Osteoblast (primary cell): ENCODE results near the gene PPP2R5C. TPM values are rescaled to one million over a fixed set of nuclear protein-coding genes. Genes with fewer than 3 reads are reported as not detected.

Source experiments
- DNase-seq: peaks from one replicate; pipeline ENCODE4 v3.0.0; 2011; ENCODE audit warnings: low spot score, mixed read lengths; ENCODE audit not compliant: insufficient read length; ENCODE audit errors: missing footprints
- H2AFZ ChIP-seq: 2 replicates; pipeline ENCODE4 v1.6.0; 2011; ENCODE audit warnings: mild to moderate bottlenecking, low read length
- H3K27ac ChIP-seq: 2 replicates; pipeline ENCODE4 v1.5.1; 2011; ENCODE audit warnings: mild to moderate bottlenecking, low read depth, low read length, moderate library complexity
- H3K27me3 ChIP-seq: 2 replicates; pipeline ENCODE4 v1.6.0; 2012; ENCODE audit warnings: mild to moderate bottlenecking, control low read depth, inconsistent platforms, low read length, moderate library complexity; ENCODE audit not compliant: insufficient read depth
- H3K36me3 ChIP-seq: 2 replicates; pipeline ENCODE4 v1.5.1; 2011; ENCODE audit warnings: mild to moderate bottlenecking, low read length, control low read depth, moderate library complexity; ENCODE audit not compliant: insufficient read depth
- H3K4me1 ChIP-seq: 2 replicates; pipeline ENCODE4 v1.5.1; 2011; ENCODE audit warnings: mild to moderate bottlenecking, low read length, control low read depth, moderate library complexity; ENCODE audit not compliant: insufficient read depth
- H3K4me2 ChIP-seq: 2 replicates; pipeline ENCODE4 v1.6.0; 2011; ENCODE audit warnings: mild to moderate bottlenecking, low read length; ENCODE audit not compliant: insufficient read depth
- H3K4me3 ChIP-seq: fragments of 200-600 bp; sonication (generic); 3 replicates; pipeline ENCODE4 v1.5.1; 2012; ENCODE audit warnings: mild to moderate bottlenecking, low read length, inconsistent platforms; ENCODE audit not compliant: insufficient read depth
- H3K79me2 ChIP-seq: 2 replicates; pipeline ENCODE4 v1.6.0; 2012; ENCODE audit warnings: mild to moderate bottlenecking, low read length, control low read depth, inconsistent platforms; ENCODE audit not compliant: insufficient read depth
- H3K9me3 ChIP-seq: 2 replicates; pipeline ENCODE4 v1.5.1; 2011; ENCODE audit warnings: low read depth, low read length, control low read depth
- H4K20me1 ChIP-seq: 2 replicates; pipeline ENCODE4 v1.6.0; 2012; ENCODE audit warnings: mild to moderate bottlenecking, low read length, control low read depth; ENCODE audit not compliant: insufficient read depth
- CTCF ChIP-seq: IDR thresholded peaks from 2 replicates; pipeline ENCODE4 v1.5.1; 2011; ENCODE audit warnings: mild to moderate bottlenecking, low read depth, low read length, moderate library complexity; ENCODE audit errors: extremely low read depth
- total RNA-seq: library from RNA; depleted of rRNA; stranded (reverse); fragments of >200 nt; gene quantifications from 2 replicates; pipeline ENCODE4 v1.2.3, GENCODE V29; 2012

The PPP2R5C gene
- total RNA-seq, 1 donor: 101 TPM

GRCh38 chr14:101894365-101895081 is 133.0 kb downstream of the PPP2R5C start:
- DNase-seq: no peak
- no peaks in the 10 kb centered on the region for H3K79me2 ChIP-seq
- H3K27me3 ChIP-seq: no peaks in the 10 kb centered on the region

GRCh38 chr14:101895256-101895655 is 133.7 kb downstream of the PPP2R5C start:
- Histone ChIP-seq H3K9me3 (no peaks in the 10 kb centered on the region), H3K79me2 (no peaks in the 10 kb centered on the region), H2AFZ (no peak overlapping the region), H3K27me3 (no peaks in the 10 kb centered on the region), H3K4me2 (no peak overlapping the region), H3K36me3 (peaks cover 71% of the 10 kb centered on the region), H4K20me1 (no peaks in the 10 kb centered on the region), H3K4me1 (no peaks in the 10 kb centered on the region), H3K27ac (no peak overlapping the region), H3K4me3 (no peak overlapping the region)
- no peak for TF ChIP-seq CTCF
- no peak for DNase-seq

More at GRCh38 chr14:101894365-101895081, 133.0 kb downstream of the PPP2R5C start:
- Histone ChIP-seq H3K4me1 (no peaks in the 10 kb centered on the region), H4K20me1 (no peaks in the 10 kb centered on the region), H3K4me2 (no peak overlapping the region), H3K4me3 (no peak overlapping the region), H3K36me3 (peaks cover 70% of the 10 kb centered on the region), H2AFZ (no peak overlapping the region), H3K9me3 (no peaks in the 10 kb centered on the region), H3K27ac (no peak overlapping the region)
- no peak for TF ChIP-seq CTCF

- Histone ChIP-seq H3K4me2 (no peak overlapping the region), H3K27me3 (no peaks in the 10 kb centered on the region), H3K79me2 (no peaks in the 10 kb centered on the region), H3K4me3 (no peak overlapping the region), H3K36me3 (peaks cover 82% of the 10 kb centered on the region), H3K9me3 (no peaks in the 10 kb centered on the region), H3K4me1 (no peaks in the 10 kb centered on the region), H3K27ac (no peak overlapping the region), H2AFZ (no peak overlapping the region), H4K20me1 (no peaks in the 10 kb centered on the region)
- DNase-seq: no peak
- TF ChIP-seq CTCF: no peak
These were observed 135.8 kb downstream of the PPP2R5C start for GRCh38 chr14:101897326-101897725.

DNA sequence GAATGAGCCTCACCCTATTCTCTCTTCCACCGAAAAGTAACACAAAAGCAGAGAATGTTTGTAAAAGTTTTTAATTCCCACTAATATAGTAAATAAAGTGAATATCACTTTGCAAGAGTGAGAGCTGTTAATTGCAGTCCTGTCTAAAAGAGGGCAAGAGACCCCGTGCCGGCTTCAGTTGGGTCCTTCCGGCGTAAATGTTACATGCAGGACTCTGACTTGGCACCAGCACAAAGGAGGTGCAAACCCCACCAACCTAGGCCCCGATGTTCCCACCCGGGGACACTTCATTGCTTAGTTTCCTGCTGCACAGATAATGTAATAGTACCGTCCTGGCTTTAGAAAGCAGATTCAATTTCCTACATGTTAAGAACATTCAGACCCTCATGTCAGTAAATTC is 136.9 kb downstream of the PPP2R5C start:
- no peak overlapping the region for H3K4me3 ChIP-seq
- no peak overlapping the region for H2AFZ ChIP-seq
- H3K79me2 ChIP-seq: no peaks in the 10 kb centered on the region
- no peaks in the 10 kb centered on the region for H4K20me1 ChIP-seq
- no peak for TF ChIP-seq CTCF
- no peak overlapping the region for H3K4me2 ChIP-seq
- H3K9me3 ChIP-seq: no peaks in the 10 kb centered on the region
- no peaks in the 10 kb centered on the region for H3K4me1 ChIP-seq
- peaks cover 85% of the 10 kb centered on the region for H3K36me3 ChIP-seq
- no peak for DNase-seq
- no peaks in the 10 kb centered on the region for H3K27me3 ChIP-seq
- H3K27ac ChIP-seq: no peak overlapping the region
